B cell (primary cell): ENCODE results near the gene CBARP.

Source experiments
- EZH2 ChIP-seq: IDR thresholded peaks from 2 replicates; pipeline ENCODE4 v1.6.1; 2012; ENCODE audit warnings: borderline replicate concordance, low read depth, mild to moderate bottlenecking, moderate library complexity, low read length; ENCODE audit not compliant: insufficient read depth, poor library complexity, severe bottlenecking
- TF ChIP-seq, protein P1 (sequence below): fragments of 200-600 bp; IDR thresholded peaks from one replicate; pipeline ENCODE4 v1.8.0; 2022; ENCODE audit warnings: antibody characterized with exemption, mild to moderate bottlenecking

DNA sequence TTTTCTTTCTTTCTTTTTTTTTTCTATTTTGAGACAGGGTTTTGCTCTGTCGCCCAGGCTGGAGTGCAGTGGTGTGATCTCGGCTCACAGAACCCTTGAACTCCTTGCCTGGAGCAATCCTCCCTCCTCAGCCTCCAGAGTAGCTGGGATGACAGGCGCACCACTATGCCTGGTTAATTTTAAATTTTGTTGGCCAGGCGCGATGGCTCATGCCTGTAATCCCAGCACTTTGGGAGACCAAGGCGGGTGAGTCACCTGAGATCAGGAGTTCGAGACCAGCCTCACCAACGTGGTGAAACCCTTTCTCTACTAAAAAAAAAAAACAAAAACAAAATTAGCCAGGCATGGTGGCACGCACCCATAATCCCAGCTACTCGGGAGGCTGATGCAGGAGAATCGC, 55.1 kb downstream of the CBARP start:
- TF ChIP-seq, protein P1, sequence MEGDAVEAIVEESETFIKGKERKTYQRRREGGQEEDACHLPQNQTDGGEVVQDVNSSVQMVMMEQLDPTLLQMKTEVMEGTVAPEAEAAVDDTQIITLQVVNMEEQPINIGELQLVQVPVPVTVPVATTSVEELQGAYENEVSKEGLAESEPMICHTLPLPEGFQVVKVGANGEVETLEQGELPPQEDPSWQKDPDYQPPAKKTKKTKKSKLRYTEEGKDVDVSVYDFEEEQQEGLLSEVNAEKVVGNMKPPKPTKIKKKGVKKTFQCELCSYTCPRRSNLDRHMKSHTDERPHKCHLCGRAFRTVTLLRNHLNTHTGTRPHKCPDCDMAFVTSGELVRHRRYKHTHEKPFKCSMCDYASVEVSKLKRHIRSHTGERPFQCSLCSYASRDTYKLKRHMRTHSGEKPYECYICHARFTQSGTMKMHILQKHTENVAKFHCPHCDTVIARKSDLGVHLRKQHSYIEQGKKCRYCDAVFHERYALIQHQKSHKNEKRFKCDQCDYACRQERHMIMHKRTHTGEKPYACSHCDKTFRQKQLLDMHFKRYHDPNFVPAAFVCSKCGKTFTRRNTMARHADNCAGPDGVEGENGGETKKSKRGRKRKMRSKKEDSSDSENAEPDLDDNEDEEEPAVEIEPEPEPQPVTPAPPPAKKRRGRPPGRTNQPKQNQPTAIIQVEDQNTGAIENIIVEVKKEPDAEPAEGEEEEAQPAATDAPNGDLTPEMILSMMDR, result no peak
- no peak for TF ChIP-seq EZH2
